Tibial artery (tissue), 4 donors: ENCODE measurements around the gene ARIH1.

Source experiments
- DNase-seq, 2 donors: peaks; one replicate each; pipeline ENCODE4 v3.0.0-alpha.2; 2019
- H3K27ac ChIP-seq, 2 donors: fragments of 200-600 bp; sonication (generic) in 1 of 2; 1 replicate in 1 of 2; 2 replicates in 1 of 2; pipeline ENCODE4 v1.5.1; 2018 to 2019; ENCODE audit warnings: mild to moderate bottlenecking in 1 of 2
- H3K27me3 ChIP-seq, 2 donors: fragments of 200-600 bp; sonication (generic) in 1 of 2; one replicate each; pipeline versions ENCODE4 v1.5.1 to v1.6.0; 2016 to 2019
- H3K36me3 ChIP-seq, 3 donors: fragments of 200-600 bp; sonication (generic) in 2 of 3; one replicate each; pipeline ENCODE4 v1.5.1; 2016 to 2019; ENCODE audit warnings: mild to moderate bottlenecking in 2 of 3
- H3K4me1 ChIP-seq, 4 donors: fragments of 200-600 bp; sonication (generic) in 2 of 4; 1 replicate in 3 of 4; 2 replicates in 1 of 4; pipeline ENCODE4 v1.5.1; 2016 to 2019
- H3K4me3 ChIP-seq, 2 donors: fragments of 200-600 bp; sonication (generic) in 1 of 2; 1 replicate in 1 of 2; 2 replicates in 1 of 2; pipeline ENCODE4 v1.5.1; 2018 to 2019; ENCODE audit warnings: mild to moderate bottlenecking in 2 of 2
- H3K9me3 ChIP-seq, 3 donors: fragments of 200-600 bp; sonication (generic) in 1 of 3; one replicate each; pipeline ENCODE4 v1.5.1; 2016 to 2019
- CTCF ChIP-seq, 2 experiments: fragments of 200-600 bp in 1 of 2; fragments of 450-650 bp in 1 of 2; IDR thresholded peaks; one replicate each; pipeline ENCODE4 v1.5.1; 2017 to 2019; ENCODE audit warnings: antibody characterized with exemption in 2 of 2, mild to moderate bottlenecking in 1 of 2, moderate library complexity in 1 of 2
- intact Hi-C: fragments of 100-400 bp; cut with DNase I; formaldehyde crosslinking; loops from one replicate; pipeline ENCODE4 v1.15.0; 2023; ENCODE audit warnings: low total_unique reads

The ARIH1 gene

DNA sequence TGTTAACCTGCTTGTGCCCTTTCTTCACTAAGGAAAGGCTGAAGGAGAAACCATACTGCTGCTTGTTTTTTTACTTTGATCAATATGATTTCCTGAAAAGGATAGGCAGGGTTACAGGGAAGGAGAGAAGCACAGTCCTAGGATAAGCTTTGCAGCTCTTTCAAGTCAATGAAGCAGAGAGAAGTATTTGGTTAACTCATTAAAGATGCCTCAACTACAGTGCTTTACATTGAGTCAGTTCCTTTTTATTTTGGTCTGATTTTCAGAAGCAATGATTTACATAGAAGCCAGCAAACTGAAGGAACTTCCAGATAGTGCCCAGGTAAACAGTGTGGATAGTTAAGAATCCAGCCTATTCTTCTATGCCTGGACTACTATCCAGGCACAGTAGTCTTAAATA, 64.8 kb downstream of the ARIH1 start:
- intact Hi-C loops = no loop called here
- Histone ChIP-seq H3K36me3 (no peaks in the 10 kb centered on the region), H3K9me3 (peaks cover 0 to 4% (median 0%) of the 10 kb centered on the region in 3 donors), H3K27me3 (no peaks in the 10 kb centered on the region), H3K27ac (no peak overlapping the region), H3K4me1 (peaks cover 0 to 6% (median 0%) of the 10 kb centered on the region in 4 donors), H3K4me3 (no peak overlapping the region)
- TF ChIP-seq CTCF (IDR thresholded peaks at IDR 0.05) = no peak
- no peak for DNase-seq

DNA sequence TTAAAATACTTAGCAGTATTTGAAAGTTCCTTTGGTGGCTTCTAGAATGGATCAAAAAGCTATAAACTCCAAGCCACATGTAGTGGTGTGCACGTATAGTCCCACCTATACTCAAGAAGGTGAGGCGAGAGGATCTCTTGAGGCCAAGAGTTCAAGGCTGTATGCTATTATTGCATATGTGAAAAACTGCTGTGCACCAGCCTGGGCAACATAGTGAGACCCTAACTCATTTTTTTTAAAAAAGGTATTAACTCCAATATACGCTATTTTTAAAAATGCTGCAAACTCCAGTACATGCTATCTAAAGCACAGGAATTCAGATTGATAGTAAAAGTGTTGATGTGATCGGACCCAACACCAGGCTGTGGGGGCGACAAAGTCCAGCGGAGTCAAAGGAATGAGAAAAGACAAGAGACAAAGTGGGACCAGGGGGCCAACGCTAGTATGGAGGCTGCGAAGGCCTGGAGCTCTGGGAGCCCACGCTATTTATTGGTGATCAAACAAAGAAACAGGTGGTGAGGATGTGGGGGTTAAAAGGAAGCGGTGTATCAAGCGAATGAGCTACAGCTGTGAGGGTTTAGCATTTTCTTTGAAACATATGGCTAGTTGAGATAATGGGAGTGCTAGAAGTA, 66.6 kb downstream of the ARIH1 start:
- Histone ChIP-seq H3K4me1 (peaks cover 0 to 10% (median 0%) of the 10 kb centered on the region in 4 donors), H3K27me3 (no peaks in the 10 kb centered on the region), H3K36me3 (peaks cover 0 to 5% (median 0%) of the 10 kb centered on the region in 3 donors), H3K27ac (no peak overlapping the region), H3K4me3 (no peak overlapping the region), H3K9me3 (peaks cover 0 to 4% (median 0%) of the 10 kb centered on the region in 3 donors)
- TF ChIP-seq CTCF (IDR thresholded peaks at IDR 0.05) = no peak
- intact Hi-C loops = no loop called here
- DNase-seq = no peak

DNA sequence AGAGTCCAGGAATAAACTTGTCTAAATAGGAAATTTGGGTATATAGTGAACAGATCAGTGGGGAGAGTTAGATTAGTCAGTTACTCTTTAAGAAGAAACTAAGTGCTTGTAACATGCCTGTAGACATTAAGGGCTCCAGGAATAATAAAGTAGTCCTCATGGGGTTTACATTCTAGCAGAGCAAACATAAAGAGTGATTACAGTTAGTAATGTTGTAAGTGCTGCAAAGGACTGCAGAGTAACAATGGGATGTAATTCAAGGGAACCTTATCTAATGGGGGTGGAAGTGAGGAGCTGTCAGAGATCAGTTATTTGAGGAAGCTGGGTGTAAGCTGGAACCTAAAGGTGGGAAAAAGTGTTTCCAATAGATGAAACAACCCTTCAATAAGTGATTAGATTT, 67.5 kb downstream of the ARIH1 start:
- Histone ChIP-seq H3K27me3 (no peaks in the 10 kb centered on the region), H3K4me3 (no peak overlapping the region), H3K27ac (no peak overlapping the region), H3K36me3 (peaks cover 0 to 14% (median 0%) of the 10 kb centered on the region in 3 donors), H3K4me1 (peaks cover 0 to 5% (median 0%) of the 10 kb centered on the region in 4 donors), H3K9me3 (peaks cover 0 to 4% (median 0%) of the 10 kb centered on the region in 3 donors)
- no peak for DNase-seq
- intact Hi-C loops = no loop called here
- TF ChIP-seq CTCF (IDR thresholded peaks at IDR 0.05) = no peak

DNA sequence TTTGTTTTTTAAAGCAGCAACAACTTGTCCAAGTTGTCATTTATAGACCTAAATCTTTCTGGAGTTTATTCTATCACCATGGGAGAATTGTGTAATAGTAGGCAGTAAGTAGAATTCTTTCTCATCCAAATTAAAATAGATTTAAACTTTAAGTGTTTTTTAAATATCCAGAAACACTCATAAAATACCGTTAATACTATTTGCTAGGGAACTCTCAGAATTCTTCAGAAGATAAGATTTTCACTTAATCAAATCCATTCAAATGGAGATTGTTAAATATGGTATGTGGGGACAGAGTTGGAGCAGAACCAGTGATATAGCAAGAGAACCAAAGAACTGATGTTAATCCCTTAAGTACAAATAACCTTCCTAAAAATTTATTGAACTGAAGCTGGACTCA, 71.0 kb downstream of the ARIH1 start:
- intact Hi-C loops = no loop called here
- H3K27ac ChIP-seq = no peak overlapping the region
- H3K9me3 ChIP-seq = peaks cover 0 to 4% (median 0%) of the 10 kb centered on the region in 3 donors
- peaks cover 0 to 22% (median 3%) of the 10 kb centered on the region in 3 donors for H3K36me3 ChIP-seq
- no peak overlapping the region for H3K4me3 ChIP-seq
- TF ChIP-seq CTCF (IDR thresholded peaks at IDR 0.05) = no peak
- DNase-seq = no peak
- H3K4me1 ChIP-seq = peaks cover 0 to 5% (median 0%) of the 10 kb centered on the region in 4 donors
- no peaks in the 10 kb centered on the region for H3K27me3 ChIP-seq

DNA sequence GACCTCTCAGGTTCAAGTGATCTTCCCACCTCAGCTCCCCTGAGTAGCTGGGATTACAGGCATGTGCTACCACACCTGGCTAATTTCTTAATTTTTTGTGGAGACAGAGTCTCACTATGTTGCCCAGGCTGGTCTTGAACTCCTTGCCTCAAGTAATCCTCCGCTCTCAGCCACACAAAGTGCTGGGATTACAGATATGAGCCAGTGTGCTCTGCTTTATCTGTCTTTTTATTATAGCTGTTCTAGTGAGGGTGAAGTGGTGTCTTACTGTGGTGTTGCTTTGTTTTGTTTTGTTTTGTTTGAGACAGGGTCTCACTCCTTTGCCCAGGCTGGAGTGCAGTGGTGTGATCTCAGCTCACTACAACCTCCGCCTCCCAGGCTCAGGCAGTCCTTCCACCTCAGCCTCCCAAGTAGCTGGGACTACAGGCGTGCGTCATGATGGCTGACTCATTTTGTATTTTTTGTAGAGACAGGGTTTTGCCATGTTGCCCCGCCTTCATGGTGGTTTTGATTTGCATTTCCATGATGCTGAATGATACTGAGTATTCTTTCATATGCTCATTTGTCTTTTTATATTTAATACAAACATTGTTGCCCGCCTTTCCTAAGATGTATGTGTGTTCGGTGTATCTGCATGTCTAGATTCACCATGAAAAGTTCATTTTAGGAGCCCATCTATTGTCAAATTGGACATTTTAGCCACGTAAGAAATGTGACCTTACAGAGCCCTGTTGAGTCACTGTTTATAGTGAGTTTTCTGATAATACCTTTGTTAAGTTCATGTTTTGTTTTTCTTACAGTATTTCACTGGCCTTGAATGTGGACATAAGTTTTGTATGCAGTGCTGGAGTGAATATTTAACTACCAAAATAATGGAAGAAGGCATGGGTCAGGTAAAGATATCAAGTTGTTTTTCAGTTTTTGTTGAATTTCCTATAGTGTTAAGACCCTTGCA, 80.6 kb downstream of the ARIH1 start:
- Histone ChIP-seq H3K9me3 (no peaks in the 10 kb centered on the region), H3K27me3 (no peaks in the 10 kb centered on the region), H3K4me3 (no peak overlapping the region), H3K27ac (no peak overlapping the region), H3K36me3 (peaks cover 8 to 24% (median 14%) of the 10 kb centered on the region in 3 donors), H3K4me1 (peaks cover 0 to 6% (median 0%) of the 10 kb centered on the region in 4 donors)
- no peak for DNase-seq
- intact Hi-C loops = no loop called here
- no peak for TF ChIP-seq CTCF (IDR thresholded peaks at IDR 0.05)
